NCI-H2107 (cell line): Measurements from ENCODE around the gene KLF2.

Experiments used
- DNase-seq: peaks from one replicate; lab custom pipeline; 2025; lab: John Stamatoyannopoulos, UW

KLF2 gene

GRCh38 chr19:16377521-16377920 lies 52.9 kb downstream of the KLF2 start:
- no peak for DNase-seq
